GM12891 (cell line): ENCODE results near the gene CACNA2D2.

Experiments used
- PAX5 ChIP-seq: IDR thresholded peaks from 2 replicates; pipeline ENCODE4 v1.6.1; 2011; ENCODE audit warnings: low read length, moderate library complexity, mild to moderate bottlenecking; ENCODE audit not compliant: insufficient read depth, severe bottlenecking
- POLR2A ChIP-seq: IDR thresholded peaks from 2 replicates; pipeline ENCODE4 v1.6.1; 2011; ENCODE audit warnings: low read depth, low read length, control low read depth
- POLR2AphosphoS5 ChIP-seq: IDR thresholded peaks from 2 replicates; pipeline ENCODE4 v1.6.1; 2011; ENCODE audit warnings: low read depth, low read length, control low read depth
- SPI1 ChIP-seq: IDR thresholded peaks from 2 replicates; pipeline ENCODE4 v1.6.1; 2011; ENCODE audit warnings: low read depth, low read length, control low read depth
- TAF1 ChIP-seq: IDR thresholded peaks from 2 replicates; pipeline ENCODE4 v1.6.1; 2011; ENCODE audit warnings: low read depth, low read length, control low read depth

- TF ChIP-seq SPI1 (no peak), POLR2AphosphoS5 (no peak), POLR2A (no peak), TAF1 (no peak), PAX5 (no peak)
Measured at GRCh38 chr3:50389414-50389767, 114.0 kb downstream of the CACNA2D2 start.
